ENCODE data around the gene KCNJ10.

KCNJ10 gene

DNA sequence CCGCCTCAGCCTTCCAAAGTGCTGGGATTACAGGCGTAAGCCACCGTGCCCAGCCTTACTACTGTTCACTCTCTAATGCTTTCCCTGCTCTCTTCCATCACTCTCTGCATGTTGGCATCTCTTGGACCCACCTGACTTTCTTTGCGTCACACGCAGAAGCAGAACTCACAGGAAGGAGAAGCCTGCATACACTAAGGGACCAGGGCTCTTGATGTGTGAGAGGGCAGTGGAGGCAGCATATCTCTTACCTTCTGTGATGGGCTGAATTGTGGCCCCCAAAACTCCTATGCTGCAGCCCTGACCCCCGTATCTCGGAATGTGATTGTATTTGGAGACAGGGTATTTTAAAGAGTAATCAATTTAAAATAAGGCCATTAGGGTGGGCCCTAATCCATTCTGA, 89.2 kb downstream of the KCNJ10 start:
- Histone ChIP-seq H3K27me3 (no peaks in the 10 kb centered on the region), H3K4me1 (no peaks in the 10 kb centered on the region), H4K20me1 (no peaks in the 10 kb centered on the region), H3K9ac (no peak overlapping the region), H3K9me3 (replicated peaks in 1 of 11) (no peaks in the 10 kb centered on the region), H3K36me3 (no peaks in the 10 kb centered on the region), H3K27ac (no peak overlapping the region), H3K4me3 (no peak overlapping the region), H3K4me2 (no peak overlapping the region)
- no peak for TF ChIP-seq Cebpa-rat (IDR thresholded peaks at IDR 0.05)

DNA sequence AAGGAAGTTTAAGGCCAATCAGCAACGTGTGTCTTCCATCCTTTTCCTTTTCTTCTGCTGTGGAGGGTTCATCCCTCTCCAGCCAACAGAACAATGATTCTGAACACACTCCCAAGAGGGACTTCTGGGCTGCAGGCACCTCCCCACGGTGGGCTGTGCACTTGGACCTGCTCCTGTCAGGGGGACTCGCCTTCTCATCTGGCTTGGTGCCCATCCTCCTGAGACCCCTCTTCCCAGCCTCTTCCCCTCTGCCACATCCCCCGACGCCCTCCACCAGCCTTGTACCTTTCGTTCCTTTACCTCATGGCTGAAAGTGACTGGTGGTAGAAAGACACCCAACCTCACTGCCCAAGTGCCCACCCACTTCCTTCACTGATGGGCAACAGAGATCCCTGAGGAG, 89.9 kb downstream of the KCNJ10 start:
- H3K9ac ChIP-seq: no peak overlapping the region
- H3K27me3 ChIP-seq: no peaks in the 10 kb centered on the region
- H3K4me3 ChIP-seq: no peak overlapping the region
- no peaks in the 10 kb centered on the region for H3K9me3 ChIP-seq (replicated peaks in 1 of 11)
- no peaks in the 10 kb centered on the region for H4K20me1 ChIP-seq
- H3K4me1 ChIP-seq: no peaks in the 10 kb centered on the region
- H3K27ac ChIP-seq: no peak overlapping the region
- H3K4me2 ChIP-seq: no peak overlapping the region
- H3K36me3 ChIP-seq: no peaks in the 10 kb centered on the region
- no peak for TF ChIP-seq Cebpa-rat (IDR thresholded peaks at IDR 0.05)

- Histone ChIP-seq H3K4me3 (no peak overlapping the region), H3K9ac (no peak overlapping the region), H3K9me3 (replicated peaks in 1 of 11) (no peaks in the 10 kb centered on the region), H4K20me1 (no peaks in the 10 kb centered on the region), H3K27ac (no peak overlapping the region), H3K36me3 (no peaks in the 10 kb centered on the region), H3K4me2 (no peak overlapping the region), H3K4me1 (no peaks in the 10 kb centered on the region), H3K27me3 (no peaks in the 10 kb centered on the region)
- TF ChIP-seq Cebpa-rat (IDR thresholded peaks at IDR 0.05): no peak
These were observed 90.7 kb downstream of the KCNJ10 start for GRCh38 chr1:159979257-159979656.

DNA sequence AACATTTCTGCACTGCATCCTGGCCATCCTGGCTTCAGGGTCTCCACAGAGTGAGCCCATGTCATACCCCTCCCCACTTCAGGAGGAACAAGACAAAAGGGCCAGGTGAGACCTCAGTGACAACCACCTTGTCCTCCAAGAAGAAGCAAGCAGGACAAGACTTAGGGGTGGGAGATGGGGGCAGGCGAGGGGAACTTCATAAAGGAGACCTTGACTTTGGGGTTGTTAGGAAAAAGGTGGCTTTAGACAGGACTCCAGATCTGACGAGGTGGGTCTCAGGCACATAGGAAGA, 91.9 kb downstream of the KCNJ10 start:
- H3K4me3 ChIP-seq: no peak overlapping the region
- H3K4me1 ChIP-seq: no peaks in the 10 kb centered on the region
- no peak overlapping the region for H3K9ac ChIP-seq
- H3K36me3 ChIP-seq: no peaks in the 10 kb centered on the region
- H3K9me3 ChIP-seq (replicated peaks in 1 of 11): no peaks in the 10 kb centered on the region
- H3K27ac ChIP-seq: no peak overlapping the region
- no peak overlapping the region for H3K4me2 ChIP-seq
- H4K20me1 ChIP-seq: no peaks in the 10 kb centered on the region
- H3K27me3 ChIP-seq: no peaks in the 10 kb centered on the region
- no peak for TF ChIP-seq Cebpa-rat (IDR thresholded peaks at IDR 0.05)

DNA sequence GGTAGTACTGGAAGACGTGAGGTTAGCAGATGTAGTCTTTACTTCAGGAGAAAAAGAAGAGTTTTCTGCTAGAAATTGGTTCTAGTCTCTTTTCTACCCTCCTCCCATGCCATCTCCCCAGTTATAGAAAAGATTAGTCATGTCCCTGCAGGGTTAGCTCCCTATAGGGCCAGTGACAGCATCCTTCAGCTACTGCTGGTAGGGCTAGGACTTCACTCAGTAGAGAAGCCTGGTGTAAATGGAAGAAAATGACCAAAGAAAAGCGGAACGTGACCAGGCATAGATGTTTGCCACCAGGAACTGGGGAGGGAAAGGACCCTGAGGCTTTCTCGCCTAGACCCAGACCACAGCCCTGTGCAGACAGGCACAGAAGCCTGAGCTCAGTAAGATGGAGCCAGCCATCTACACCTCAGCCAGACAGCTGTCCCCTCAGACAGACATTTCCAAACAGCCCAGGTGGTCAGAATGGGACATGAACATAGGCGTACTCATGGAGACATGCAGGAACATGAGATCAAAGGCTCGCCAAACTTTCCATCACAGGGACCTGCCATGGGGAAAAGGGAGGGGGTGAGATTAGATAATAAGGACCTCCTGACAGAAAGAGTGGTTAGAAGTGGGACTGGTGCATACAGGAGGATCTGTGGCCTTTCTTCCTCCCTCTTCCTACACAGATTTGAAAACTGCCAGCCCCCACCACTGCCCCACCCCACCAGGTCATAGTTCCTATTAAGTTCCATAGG, 92.4 kb downstream of the KCNJ10 start:
- Histone ChIP-seq H3K4me3 (no peak overlapping the region), H3K27me3 (no peaks in the 10 kb centered on the region), H3K4me2 (no peak overlapping the region), H3K4me1 (no peaks in the 10 kb centered on the region), H3K27ac (no peak overlapping the region), H3K9me3 (replicated peaks in 1 of 11) (no peaks in the 10 kb centered on the region), H4K20me1 (no peaks in the 10 kb centered on the region), H3K9ac (no peak overlapping the region), H3K36me3 (no peaks in the 10 kb centered on the region)
- no peak for TF ChIP-seq Cebpa-rat (IDR thresholded peaks at IDR 0.05)

GRCh38 chr1:159974350-159974965, 95.5 kb downstream of the KCNJ10 start:
- H4K20me1 ChIP-seq: no peaks in the 10 kb centered on the region
- no peaks in the 10 kb centered on the region for H3K4me1 ChIP-seq
- no peaks in the 10 kb centered on the region for H3K36me3 ChIP-seq
- H3K27ac ChIP-seq: no peak overlapping the region
- TF ChIP-seq Cebpa-rat (IDR thresholded peaks at IDR 0.05): no peak
- H3K27me3 ChIP-seq: no peaks in the 10 kb centered on the region
- no peak overlapping the region for H3K4me3 ChIP-seq
- H3K4me2 ChIP-seq: no peak overlapping the region
- H3K9me3 ChIP-seq (replicated peaks in 1 of 11): no peaks in the 10 kb centered on the region
- H3K9ac ChIP-seq: no peak overlapping the region

GRCh38 chr1:159973350-159973940, 96.5 kb downstream of the KCNJ10 start:
- no peaks in the 10 kb centered on the region for H3K4me1 ChIP-seq
- no peaks in the 10 kb centered on the region for H3K36me3 ChIP-seq
- no peak overlapping the region for H3K4me3 ChIP-seq
- H4K20me1 ChIP-seq: no peaks in the 10 kb centered on the region
- no peak overlapping the region for H3K4me2 ChIP-seq
- H3K9me3 ChIP-seq (replicated peaks in 1 of 11): no peaks in the 10 kb centered on the region
- H3K27ac ChIP-seq: no peak overlapping the region
- no peak for TF ChIP-seq Cebpa-rat (IDR thresholded peaks at IDR 0.05)
- no peaks in the 10 kb centered on the region for H3K27me3 ChIP-seq
- H3K9ac ChIP-seq: no peak overlapping the region

DNA sequence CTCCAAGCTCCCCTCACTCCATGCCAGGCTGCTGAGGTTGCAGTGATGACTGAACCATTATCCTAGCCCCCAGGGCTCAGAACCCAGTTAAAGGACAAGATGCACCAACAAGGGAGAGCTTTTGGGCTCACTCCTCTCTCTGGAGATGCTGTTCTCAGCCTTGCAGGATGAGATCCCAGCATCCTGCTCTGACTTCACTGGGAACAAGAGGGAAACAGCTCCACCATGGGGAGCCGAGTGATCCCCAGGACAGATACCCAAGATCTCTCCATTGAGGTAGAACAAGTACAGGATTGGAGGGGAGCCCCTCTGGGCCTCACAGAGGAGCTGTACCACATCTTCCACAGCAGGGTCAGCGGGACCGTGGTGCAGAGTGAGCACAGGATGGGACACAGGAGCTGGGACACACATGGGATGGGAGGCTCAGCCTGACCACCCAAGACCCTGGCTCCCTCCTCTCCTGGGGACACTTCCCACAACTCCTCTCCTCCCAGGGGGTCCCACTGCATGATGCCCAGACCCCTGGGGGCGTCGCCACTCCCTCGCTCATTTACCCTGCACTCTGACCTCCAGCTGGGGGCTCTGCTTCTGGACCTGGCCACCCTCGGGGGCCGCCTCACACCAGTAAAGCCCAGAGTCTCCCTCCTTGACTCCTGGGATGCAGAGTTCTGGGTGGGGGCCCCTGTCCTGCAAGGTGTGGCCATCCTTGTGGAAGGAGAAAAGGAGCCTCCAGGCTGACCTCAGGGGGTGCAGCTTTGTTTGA, 97.3 kb downstream of the KCNJ10 start:
- Histone ChIP-seq H3K36me3 (no peaks in the 10 kb centered on the region), H3K4me2 (no peak overlapping the region), H3K27me3 (no peaks in the 10 kb centered on the region), H3K4me1 (no peaks in the 10 kb centered on the region), H3K9ac (no peak overlapping the region), H4K20me1 (no peaks in the 10 kb centered on the region), H3K4me3 (no peak overlapping the region), H3K27ac (no peak overlapping the region), H3K9me3 (replicated peaks in 1 of 11) (no peaks in the 10 kb centered on the region)
- no peak for TF ChIP-seq Cebpa-rat (IDR thresholded peaks at IDR 0.05)

DNA sequence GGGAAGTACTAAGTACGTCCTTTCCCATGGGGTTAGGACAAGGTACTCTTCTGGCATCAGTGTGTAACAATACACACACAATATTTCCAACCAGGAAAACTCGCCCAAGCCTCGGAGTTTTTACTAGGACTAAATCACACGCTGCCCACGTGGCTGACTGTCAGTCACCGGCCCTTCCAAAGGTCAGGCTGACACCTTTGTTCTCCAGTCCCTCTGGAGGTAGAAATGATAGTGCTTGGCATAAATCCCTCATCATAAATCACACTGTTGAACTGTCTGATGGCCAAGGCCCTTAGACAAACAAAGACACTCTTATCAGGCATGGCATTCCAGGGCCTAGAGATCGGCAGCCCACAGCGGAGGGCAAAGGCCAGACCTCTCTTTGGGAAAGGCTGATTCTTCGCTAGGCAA, 99.0 kb downstream of the KCNJ10 start:
- Histone ChIP-seq H3K27me3 (no peaks in the 10 kb centered on the region), H3K9ac (no peak overlapping the region)

More for the DNA sequence above, 99.0 kb downstream of the KCNJ10 start:
- H4K20me1 ChIP-seq: no peaks in the 10 kb centered on the region
- H3K9me3 ChIP-seq (replicated peaks in 1 of 11): no peaks in the 10 kb centered on the region
- H3K27ac ChIP-seq: no peak overlapping the region
- no peaks in the 10 kb centered on the region for H3K4me1 ChIP-seq
- no peak overlapping the region for H3K4me3 ChIP-seq
- TF ChIP-seq Cebpa-rat (IDR thresholded peaks at IDR 0.05): no peak
- H3K36me3 ChIP-seq: no peaks in the 10 kb centered on the region
- H3K4me2 ChIP-seq: no peak overlapping the region
